GM18502 (cell line): ENCODE results near the gene BTK.

Source experiments
- ATAC-seq: cut with Tn5 transposase; IDR thresholded peaks from one replicate; pipeline ENCODE4 v1.9.1; 2021; ENCODE audit warnings: mild to moderate bottlenecking; ENCODE audit not compliant: unreplicated experiment, poor library complexity

The BTK gene

GRCh38 chrX:101385795-101386541 lies at the start of gene BTK:
Gene BTK (minus strand): TSS chrX:101386191. CDS start chrX:101375284, 10,907 bp downstream.
- peak; percentile 69 for ATAC-seq

- ATAC-seq = peak; percentile 97
These were observed 44.6 kb upstream of the BTK start for GRCh38 chrX:101430457-101431078.

GRCh38 chrX:101429934-101430333 lies 43.9 kb upstream of the BTK start:
- ATAC-seq = peak; percentile 69

GRCh38 chrX:101427954-101428353 lies 42.0 kb upstream of the BTK start:
- no peak for ATAC-seq

GRCh38 chrX:101419489-101419888 lies 33.5 kb upstream of the BTK start:
- ATAC-seq = no peak

- ATAC-seq = peak; percentile 50
These were observed 32.2 kb upstream of the BTK start for GRCh38 chrX:101417981-101418841.

- ATAC-seq = no peak
These were observed 31.2 kb upstream of the BTK start for GRCh38 chrX:101417190-101417589.

- ATAC-seq = no peak
These were observed 30.7 kb upstream of the BTK start for GRCh38 chrX:101416691-101417090.

GRCh38 chrX:101415180-101416145 lies 29.5 kb upstream of the BTK start:
- peak; percentile 67 for ATAC-seq

GRCh38 chrX:101411984-101412383 lies 26.0 kb upstream of the BTK start:
- no peak for ATAC-seq

- no peak for ATAC-seq
These were observed 24.5 kb upstream of the BTK start for GRCh38 chrX:101410461-101410860.

- ATAC-seq = no peak
These were observed 23.1 kb upstream of the BTK start for GRCh38 chrX:101409043-101409442.

- ATAC-seq = no peak
These were observed 22.5 kb upstream of the BTK start for GRCh38 chrX:101408532-101408841.

- ATAC-seq = peak; percentile 93
These were observed 21.9 kb upstream of the BTK start, which contains the start of the genes GLA and HNRNPH2 for GRCh38 chrX:101407748-101408531. Gene GLA (minus strand): TSS chrX:101407925. CDS start chrX:101407903, 22 bp downstream. Gene HNRNPH2 (plus strand): TSS chrX:101408222. CDS start chrX:101411989, 3,767 bp downstream.

GRCh38 chrX:101407167-101407747 lies 21.3 kb upstream of the BTK start:
- peak; percentile 4 for ATAC-seq

GRCh38 chrX:101399825-101400224 lies 13.8 kb upstream of the BTK start:
- ATAC-seq = no peak

- ATAC-seq = no peak
These were observed 12.7 kb upstream of the BTK start for GRCh38 chrX:101398694-101399093.

- ATAC-seq = no peak
These were observed 11.8 kb upstream of the BTK start for GRCh38 chrX:101397779-101398178.

- ATAC-seq = no peak
These were observed 9.8 kb upstream of the BTK start for GRCh38 chrX:101395789-101396188.
